Kidney epithelial cell (primary cell): ENCODE measurements around the gene PTPN6. TPM values are rescaled to one million over a fixed set of nuclear protein-coding genes. Genes with fewer than 3 reads are reported as not detected.

Experiments used
- DNase-seq: peaks from one replicate; pipeline ENCODE4 v3.0.0-alpha.2; 2010; ENCODE audit warnings: low read depth
- H3K27me3 ChIP-seq: 2 replicates; pipeline ENCODE4 v1.6.0; 2011; ENCODE audit warnings: low read length; ENCODE audit not compliant: control insufficient read depth, insufficient read depth
- H3K36me3 ChIP-seq: 2 replicates; pipeline ENCODE4 v1.5.1; 2011; ENCODE audit warnings: low read length; ENCODE audit not compliant: control insufficient read depth, insufficient read depth
- H3K4me3 ChIP-seq: 2 replicates; pipeline ENCODE4 v1.5.1; 2011; ENCODE audit warnings: low read depth, mild to moderate bottlenecking, control low read depth, low read length
- total RNA-seq: library from RNA; depleted of rRNA; stranded (reverse); fragments of >200 nt; gene quantifications from 2 replicates; pipeline ENCODE4 v1.2.3, GENCODE V29; 2015
- TF ChIP-seq, protein P1 (sequence below): IDR thresholded peaks from 2 replicates; pipeline ENCODE4 v1.5.1; 2011; ENCODE audit warnings: mild to moderate bottlenecking, moderate library complexity, low read length, control low read depth, inconsistent platforms; ENCODE audit not compliant: insufficient read depth, poor library complexity, severe bottlenecking

Gene PTPN6
- total RNA-seq, 1 donor from 2014 or later = 31.3 TPM

DNA sequence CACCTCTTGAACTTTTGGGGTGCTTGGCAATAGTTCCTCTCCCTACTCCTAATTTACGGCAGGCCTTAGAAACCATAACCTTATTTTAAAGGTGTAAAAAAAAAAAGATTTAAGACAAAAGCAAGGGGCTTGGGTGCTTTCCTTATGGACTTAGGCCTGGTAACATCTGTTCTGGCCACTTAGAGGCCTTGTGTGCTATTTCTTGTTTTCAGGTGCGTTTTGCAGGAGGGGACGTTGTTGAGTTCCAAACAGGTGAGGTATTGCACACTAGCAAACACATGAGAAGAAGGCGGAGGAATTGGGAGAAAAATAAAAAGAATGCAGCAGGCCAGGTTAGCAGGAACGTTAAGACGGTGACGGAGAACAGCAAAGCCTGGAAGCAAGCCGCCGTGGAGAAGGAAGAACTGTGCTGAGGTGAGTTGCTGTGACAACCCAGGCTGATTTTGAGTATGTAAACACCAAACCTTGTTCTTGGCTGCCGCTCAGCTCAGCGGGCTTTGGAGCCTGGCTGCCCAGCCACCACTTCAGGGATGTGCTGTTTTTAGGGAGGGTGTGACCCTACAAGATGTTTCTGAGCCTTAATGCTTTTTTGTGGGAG is 36.9 kb downstream of the PTPN6 start:
- TF ChIP-seq, protein P1, sequence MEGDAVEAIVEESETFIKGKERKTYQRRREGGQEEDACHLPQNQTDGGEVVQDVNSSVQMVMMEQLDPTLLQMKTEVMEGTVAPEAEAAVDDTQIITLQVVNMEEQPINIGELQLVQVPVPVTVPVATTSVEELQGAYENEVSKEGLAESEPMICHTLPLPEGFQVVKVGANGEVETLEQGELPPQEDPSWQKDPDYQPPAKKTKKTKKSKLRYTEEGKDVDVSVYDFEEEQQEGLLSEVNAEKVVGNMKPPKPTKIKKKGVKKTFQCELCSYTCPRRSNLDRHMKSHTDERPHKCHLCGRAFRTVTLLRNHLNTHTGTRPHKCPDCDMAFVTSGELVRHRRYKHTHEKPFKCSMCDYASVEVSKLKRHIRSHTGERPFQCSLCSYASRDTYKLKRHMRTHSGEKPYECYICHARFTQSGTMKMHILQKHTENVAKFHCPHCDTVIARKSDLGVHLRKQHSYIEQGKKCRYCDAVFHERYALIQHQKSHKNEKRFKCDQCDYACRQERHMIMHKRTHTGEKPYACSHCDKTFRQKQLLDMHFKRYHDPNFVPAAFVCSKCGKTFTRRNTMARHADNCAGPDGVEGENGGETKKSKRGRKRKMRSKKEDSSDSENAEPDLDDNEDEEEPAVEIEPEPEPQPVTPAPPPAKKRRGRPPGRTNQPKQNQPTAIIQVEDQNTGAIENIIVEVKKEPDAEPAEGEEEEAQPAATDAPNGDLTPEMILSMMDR = no peak

DNA sequence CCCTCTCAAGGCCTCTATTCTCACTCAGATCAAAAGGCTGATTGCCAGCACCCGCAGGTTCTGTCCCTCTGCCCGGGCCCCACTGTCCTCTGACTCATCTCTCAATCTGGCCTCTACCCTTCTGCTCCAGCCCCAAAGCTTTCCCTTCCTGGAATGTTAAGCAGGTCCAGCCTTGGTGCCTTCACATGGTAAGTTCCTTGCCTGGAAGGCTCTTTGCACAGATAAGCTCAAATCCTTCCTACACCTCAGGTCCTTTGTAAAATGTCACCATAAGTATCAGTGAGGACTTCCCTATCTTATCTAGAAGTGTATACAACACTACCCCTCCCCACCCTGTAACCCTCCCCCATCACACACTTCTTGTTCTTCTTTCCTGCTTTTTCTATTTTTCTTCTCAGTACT is 44.9 kb downstream of the PTPN6 start:
- H3K36me3 ChIP-seq = no peaks in the 10 kb centered on the region
- no peaks in the 10 kb centered on the region for H3K27me3 ChIP-seq
- DNase-seq = no peak
- H3K4me3 ChIP-seq = no peak overlapping the region
- TF ChIP-seq, protein P1 = no peak

More for the DNA sequence above, 36.9 kb downstream of the PTPN6 start:
- Histone ChIP-seq H3K4me3 (no peak overlapping the region), H3K27me3 (no peaks in the 10 kb centered on the region), H3K36me3 (no peaks in the 10 kb centered on the region)
- DNase-seq = no peak

DNA sequence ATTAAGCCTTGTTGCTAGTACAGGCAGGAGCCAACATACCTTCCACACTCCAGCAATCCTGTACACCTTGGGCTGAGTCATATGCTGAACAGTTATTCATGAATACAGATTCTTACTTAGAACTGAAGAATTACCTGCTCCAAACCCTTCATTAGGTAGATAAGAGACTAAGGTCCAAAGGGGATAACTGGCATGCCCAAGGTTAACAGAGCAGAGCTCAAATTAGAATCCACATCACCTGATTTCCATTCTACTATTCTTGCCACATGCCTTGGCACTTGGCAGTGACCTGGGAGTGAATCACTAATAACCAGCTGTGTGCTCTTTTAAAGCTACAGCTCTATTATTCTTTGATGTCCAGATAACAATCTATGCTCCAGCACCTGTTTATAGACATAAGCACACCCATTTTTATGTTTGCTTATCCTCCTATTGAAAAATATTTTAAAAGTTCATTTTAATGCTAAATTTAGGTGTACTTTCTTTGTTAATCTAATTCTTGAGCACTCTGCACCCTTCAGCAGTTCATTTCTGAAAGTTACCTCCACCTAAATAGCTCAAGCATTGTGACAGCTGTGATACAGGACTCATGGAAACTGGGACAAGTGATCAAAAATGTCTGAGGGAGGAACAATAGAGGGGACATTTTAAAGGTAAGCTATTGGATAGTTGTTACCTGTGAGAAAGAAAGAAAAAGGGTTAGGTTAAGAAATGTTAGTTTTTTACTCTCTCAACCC is 47.7 kb downstream of the PTPN6 start:
- TF ChIP-seq, protein P1 = no peak
- H3K36me3 ChIP-seq = no peaks in the 10 kb centered on the region
- DNase-seq = peak; percentile 26
- H3K27me3 ChIP-seq = no peaks in the 10 kb centered on the region
- H3K4me3 ChIP-seq = no peak overlapping the region

DNA sequence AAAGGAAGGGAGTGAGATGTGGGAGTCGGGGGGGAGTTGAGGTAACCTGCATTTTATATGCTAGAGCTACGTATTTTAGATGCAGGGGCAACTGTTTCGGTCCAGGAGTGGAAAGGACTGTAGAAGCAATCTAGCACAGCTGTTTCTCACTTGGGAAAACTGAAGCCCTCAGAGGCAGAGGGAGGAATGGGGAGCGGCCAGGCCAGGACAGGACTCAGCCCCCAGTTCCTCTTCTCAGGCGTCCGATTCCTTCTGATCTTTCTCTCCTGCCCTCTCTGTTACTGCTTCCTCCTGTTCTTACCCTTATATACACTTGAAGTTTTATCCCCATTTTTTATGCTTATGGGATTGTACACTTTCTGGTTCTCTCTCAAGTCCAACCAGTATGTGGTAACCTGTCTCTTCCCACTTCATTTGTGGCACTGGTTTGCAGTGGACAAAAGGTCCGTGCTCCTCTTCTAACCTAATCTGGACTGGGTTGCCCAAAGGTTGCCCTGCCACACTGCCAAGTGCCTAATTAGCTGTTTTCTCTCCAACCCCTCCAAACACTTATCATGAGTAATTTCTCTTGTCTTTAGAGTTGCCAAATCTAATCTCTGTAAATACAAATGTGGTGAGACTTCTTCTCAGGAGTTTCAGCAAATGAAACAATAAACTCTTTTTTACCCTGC is 50.9 kb downstream of the PTPN6 start:
- no peaks in the 10 kb centered on the region for H3K27me3 ChIP-seq
- TF ChIP-seq, protein P1 = no peak
- DNase-seq = no peak
- H3K4me3 ChIP-seq = no peak overlapping the region
- no peaks in the 10 kb centered on the region for H3K36me3 ChIP-seq

DNA sequence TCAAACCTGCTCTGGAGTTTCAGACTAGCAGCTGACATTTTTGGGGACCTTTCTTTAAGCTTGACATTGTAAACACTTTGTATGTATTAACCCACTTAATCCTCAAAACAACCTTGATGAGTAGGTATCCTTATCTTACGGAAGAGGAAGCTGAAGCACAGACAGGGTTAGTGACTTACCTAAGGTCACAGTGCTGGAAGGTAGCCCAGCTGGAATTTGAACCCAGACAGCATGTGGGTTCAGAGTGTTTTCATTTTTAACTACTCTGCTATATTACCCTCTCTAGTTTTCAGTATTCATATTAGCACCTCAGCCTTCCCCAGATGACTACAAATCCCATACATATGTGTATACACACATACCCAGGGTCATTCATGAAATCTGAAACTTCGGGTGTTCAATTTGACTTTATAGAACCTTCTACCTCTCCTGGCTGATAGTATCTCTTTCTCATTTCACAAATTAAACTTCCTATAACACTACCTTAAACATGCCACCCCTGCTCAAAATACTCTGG is 53.2 kb downstream of the PTPN6 start:
- H3K4me3 ChIP-seq = no peak overlapping the region
- TF ChIP-seq, protein P1 = no peak
- no peak for DNase-seq
- H3K27me3 ChIP-seq = no peaks in the 10 kb centered on the region
- H3K36me3 ChIP-seq = no peaks in the 10 kb centered on the region
